SW480 (cell line): Measurements from ENCODE around the gene RASGRP4.
"Not testable (repeated sequence)": the region's sequence is repeated elsewhere in the genome, so short reads cannot be mapped to it uniquely, and the experiment has no call there.

ENCODE experiments used
- DNase-seq: peaks from one replicate; pipeline ENCODE4 v3.0.0-alpha.2; 2016; ENCODE audit warnings: low spot score

RASGRP4 gene, protein sequence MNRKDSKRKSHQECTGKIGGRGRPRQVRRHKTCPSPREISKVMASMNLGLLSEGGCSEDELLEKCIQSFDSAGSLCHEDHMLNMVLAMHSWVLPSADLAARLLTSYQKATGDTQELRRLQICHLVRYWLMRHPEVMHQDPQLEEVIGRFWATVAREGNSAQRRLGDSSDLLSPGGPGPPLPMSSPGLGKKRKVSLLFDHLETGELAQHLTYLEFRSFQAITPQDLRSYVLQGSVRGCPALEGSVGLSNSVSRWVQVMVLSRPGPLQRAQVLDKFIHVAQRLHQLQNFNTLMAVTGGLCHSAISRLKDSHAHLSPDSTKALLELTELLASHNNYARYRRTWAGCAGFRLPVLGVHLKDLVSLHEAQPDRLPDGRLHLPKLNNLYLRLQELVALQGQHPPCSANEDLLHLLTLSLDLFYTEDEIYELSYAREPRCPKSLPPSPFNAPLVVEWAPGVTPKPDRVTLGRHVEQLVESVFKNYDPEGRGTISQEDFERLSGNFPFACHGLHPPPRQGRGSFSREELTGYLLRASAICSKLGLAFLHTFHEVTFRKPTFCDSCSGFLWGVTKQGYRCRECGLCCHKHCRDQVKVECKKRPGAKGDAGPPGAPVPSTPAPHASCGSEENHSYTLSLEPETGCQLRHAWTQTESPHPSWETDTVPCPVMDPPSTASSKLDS

DNA sequence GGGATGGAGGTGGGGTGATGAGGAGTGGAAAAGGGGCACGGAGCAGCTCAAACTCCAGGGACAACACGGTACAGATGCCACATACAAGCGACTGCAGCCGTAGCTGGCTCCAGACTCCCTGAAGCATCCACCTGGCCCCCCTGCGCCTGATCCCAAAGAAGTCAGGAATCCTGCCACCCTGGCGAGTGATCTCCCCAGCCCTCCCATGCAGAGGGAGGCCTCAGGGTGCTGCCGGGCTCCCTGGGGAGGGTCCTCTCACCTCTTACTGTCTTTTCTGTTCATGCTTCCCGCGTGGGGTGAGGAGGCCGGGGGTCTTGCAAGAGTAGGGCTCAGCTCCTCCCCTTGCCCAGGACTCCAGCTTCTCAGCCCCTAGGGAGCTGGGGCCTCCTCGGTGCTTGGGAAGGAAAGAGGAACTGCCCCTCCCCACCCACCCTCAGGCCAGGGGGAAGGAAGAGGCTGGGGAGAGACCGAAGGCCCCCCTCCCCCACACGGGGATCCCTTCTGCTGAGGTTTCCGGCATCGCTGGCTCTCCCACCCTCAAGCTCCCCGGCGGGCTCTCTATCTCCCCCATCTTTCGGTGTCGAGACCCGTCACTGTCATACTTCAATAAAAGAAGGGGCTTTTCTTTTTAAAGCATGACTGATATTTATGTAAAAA is at the start of gene RASGRP4:
RASGRP4 (minus strand) TSS at position 410 of the 657 bp plus-strand sequence; CDS start at position 282, 128 bp downstream.
- DNase-seq, result no peak

DNA sequence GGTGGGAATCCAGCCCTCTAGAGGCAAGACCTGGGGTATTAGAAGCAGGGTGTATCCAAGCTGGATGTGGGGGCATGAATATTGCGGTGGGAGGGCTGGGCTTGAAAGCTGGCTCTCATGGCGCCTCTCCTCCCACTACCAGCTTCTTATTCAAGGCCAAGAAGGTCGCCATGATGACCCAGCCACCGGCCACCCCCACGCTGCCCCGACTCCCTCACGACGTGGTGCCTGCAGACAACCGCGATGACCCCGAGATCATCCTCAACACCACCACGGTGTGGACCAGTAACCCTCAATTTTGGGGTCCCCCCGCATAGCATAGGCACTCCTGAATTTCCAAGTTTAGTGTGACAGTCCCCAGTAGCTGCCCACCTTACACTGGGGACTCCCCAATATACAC is 49.2 kb upstream of the RASGRP4 start:
- no peak for DNase-seq

DNA sequence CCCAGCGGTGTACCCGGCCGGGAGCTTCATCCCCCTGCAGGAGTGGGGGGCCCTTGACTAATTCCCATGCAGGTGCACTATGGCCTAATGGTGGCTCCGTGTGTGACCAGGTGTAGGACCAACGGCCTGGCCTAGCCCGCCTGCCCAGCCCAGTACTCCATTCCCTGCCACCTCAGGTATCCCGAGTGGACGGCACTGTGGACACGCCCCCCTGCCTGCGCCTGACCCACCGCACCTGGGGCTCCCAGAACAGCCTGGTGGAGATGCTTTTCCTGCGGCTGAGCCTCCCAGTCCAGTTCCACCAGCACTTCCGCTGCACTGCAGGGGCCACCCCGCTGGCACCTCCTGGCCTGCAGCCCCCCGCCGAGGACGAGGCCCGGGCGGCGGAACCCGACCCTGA is 47.2 kb upstream of the RASGRP4 start:
- DNase-seq, result no peak

DNA sequence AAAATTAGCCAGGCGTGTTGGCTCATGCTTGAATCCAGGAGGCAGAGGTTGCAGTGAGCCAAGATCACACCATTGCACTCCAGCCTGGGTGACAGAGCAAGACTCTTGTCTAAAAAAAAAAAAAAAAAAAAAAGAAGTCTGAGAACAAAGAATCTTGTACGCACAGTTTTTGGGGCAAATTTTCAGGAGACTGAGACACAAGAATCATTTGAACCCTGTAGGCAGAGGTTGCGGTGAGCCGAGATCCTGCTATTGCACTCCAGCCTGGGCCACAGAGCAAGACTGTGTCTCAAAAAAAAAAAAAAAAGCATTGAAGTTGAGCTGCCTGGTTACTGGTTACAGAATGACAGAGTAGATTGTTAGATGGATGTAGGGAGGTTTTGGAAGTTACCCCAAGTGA is 46.7 kb upstream of the RASGRP4 start:
- not testable (repeated sequence) for DNase-seq

DNA sequence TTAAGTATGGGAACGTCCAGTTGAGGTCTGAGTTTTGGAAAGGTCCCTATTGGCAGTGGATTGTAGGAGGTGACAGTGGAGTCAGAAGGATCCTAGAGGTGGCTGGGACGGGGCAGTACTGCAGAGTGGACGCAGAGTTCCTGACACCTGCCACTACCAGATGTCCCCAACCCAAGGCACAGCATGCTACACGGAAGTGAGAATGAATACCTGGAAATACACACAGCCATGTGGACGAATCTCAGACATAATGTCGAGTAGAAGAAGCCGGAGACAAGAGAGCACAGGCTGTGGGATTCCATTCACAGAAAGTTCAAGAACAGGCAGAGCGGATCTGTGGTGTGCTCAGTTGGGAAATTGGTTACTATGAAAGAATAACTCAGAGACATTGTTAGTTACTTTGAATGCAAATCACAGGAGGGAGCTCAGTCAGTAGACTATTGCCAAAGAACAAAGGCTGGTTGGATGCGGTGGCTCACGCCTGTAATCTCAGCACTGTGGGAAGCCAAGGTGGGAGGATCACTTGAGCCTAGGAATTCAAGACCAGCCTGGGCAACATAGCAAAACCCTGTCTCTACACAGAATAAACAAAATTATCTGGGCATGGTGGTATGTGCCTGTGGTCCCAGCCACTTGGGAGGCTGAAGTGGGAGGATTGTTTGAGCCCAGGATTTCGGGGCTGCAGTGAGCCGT is 44.9 kb upstream of the RASGRP4 start:
- DNase-seq, result no peak

DNA sequence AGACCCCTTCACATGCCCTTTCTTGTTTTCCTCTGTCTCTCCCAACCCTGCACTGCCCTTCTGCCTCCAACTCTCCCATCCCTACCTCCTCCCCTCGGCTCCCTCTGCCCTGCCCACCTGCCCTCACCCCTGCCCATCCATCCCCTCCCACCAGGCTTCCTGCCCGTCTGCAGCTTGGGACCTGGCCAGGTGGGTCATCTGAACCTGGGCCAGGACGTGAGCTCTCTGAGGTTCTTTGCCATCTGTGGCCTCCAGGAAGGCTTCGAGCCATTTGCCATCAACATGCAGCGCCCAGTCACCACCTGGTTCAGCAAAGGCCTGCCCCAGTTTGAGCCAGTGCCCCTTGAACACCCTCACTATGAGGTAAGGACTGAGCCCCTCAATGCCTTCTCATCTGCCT is 43.1 kb upstream of the RASGRP4 start:
- DNase-seq, result no peak

DNA sequence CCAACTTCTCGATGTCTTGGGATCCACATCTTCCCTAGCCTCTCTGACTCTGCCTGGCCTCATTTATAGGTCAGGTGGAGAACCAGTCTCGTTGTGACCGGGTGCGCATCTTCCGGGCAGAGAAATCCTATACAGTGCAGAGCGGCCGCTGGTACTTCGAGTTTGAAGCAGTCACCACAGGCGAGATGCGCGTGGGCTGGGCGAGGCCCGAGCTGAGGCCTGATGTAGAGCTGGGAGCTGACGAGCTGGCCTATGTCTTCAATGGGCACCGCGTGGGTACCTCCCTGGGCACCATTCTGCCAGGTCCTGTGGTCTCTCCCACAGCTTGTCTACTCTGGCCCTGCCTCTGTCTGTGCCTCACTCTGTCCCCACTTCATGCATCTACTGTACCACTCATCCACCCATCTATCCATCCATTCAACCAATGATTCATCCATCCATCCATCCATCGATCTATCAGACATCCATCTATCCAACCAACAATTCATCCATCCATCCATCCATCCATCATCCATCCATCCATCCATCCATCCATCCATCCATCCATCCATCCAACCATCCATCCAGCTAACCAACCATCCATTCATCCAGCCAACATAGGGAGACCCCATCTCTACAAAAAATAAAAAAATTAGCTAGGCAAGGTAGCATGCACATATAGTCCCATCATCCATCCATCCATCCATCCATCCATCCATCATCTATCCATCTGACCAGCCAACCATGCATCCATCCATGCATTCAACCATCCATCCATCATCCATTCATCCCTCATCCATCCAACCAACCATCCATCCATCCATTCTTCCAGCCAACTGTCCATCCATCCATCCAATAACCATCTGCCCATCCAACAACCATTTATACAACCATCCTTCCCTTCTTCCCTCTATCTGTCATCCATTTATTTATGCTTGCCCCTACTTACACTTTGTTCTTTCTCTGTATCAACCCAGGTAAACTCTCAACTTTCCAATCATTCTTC is 41.8 kb upstream of the RASGRP4 start:
- DNase-seq, result no peak

DNA sequence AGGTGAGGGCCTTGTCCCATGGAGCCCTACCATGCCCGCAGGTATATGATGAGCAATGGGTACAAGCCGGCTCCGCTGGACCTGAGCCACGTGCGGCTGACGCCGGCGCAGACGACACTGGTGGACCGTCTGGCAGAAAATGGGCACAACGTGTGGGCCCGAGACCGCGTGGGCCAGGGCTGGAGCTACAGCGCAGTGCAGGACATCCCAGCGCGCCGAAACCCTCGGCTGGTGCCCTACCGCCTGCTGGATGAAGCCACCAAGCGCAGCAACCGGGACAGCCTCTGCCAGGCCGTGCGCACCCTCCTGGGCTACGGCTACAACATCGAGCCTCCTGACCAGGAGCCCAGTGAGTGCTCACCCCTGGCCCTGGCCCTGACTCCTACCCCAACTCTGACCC is 40.0 kb upstream of the RASGRP4 start:
- no peak for DNase-seq

DNA sequence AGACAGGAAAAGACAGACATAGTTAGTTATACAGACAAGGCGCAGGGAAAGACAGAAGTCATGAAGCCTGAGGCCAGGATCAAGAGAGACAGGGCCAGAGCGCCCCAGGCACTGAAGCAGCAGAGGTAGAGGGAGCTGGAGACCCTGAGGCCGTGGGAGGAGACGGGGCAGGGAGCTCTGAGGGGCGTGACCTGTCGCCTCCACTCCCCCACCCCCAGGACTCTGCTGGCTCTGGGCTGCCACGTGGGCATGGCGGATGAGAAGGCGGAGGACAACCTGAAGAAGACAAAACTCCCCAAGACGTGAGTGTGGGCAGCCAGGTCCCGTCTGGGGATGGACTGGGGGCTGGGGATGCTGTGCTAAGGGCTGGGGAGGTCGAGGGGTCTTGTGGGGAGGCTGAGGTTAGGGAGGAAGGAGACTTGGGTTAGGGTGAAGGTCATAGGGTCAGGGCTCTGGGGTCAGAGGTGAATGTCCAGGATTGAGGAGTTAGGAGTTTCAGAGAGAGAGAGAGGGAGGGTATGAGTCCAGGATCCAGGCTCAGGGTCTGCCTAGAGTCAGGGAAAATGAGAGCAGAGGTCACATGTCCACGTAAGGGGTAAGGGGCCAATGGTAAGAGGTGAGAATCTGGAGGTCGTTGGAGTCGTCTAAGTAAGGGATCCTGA is 38.5 kb upstream of the RASGRP4 start:
- DNase-seq, result no peak

DNA sequence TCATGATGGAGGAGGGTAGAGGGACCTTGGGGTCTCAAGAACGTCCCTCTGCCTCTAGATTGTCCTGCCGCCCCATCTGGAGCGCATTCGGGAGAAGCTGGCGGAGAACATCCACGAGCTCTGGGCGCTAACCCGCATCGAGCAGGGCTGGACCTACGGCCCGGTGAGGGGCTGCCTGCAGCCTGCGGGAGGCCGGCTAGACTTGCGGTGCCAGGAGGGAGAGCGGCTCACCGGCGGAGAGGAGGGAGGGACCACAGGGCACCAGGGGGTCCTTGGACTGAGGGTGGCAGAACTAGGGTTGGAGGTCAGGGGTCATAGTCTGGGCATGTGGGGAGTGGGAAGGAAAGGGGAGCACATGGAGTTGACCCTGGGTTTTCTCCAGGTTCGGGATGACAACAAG is 37.3 kb upstream of the RASGRP4 start:
- DNase-seq, result no peak

DNA sequence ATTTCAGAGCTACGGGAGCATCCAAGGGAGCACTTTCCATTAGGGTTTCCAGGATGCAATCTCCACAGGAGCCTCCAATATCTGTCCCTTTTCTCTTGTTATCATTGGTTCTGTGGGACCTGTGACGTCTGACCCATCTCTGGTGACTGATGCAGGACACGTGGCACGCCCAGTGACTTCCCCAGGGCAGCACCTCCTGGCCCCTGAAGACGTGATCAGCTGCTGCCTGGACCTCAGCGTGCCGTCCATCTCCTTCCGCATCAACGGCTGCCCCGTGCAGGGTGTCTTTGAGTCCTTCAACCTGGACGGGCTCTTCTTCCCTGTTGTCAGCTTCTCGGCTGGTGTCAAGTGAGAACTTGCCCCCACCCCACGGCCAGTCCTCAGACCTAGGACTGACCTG is 33.0 kb upstream of the RASGRP4 start:
- DNase-seq, result no peak

DNA sequence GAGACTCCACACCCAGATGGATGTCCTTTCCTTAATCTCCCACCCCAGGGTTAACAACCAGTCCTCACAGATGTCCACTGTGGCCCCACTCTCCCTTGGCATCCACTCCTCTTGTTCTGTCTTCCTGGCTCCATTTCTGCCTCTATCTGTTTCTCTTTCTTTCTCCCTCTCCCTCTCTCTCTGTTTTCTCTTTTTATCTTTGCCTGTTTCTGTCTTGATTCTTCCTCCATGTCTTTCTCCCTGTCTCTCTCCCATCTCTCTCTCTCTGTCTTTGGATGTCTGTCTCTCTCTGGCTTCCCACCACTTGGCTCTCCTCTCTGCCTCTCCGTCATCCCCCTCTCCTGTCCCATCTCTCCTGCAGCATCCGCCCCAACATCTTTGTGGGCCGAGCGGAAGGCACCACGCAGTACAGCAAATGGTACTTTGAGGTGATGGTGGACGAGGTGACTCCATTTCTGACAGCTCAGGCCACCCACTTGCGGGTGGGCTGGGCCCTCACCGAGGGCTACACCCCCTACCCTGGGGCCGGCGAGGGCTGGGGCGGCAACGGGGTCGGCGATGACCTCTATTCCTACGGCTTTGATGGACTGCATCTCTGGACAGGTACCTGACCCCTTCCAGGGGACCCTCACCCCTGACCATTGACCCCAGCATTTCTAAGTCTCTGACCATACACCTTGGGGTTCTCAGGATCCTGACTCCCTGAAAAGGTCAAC is 31.8 kb upstream of the RASGRP4 start:
- DNase-seq, result no peak

DNA sequence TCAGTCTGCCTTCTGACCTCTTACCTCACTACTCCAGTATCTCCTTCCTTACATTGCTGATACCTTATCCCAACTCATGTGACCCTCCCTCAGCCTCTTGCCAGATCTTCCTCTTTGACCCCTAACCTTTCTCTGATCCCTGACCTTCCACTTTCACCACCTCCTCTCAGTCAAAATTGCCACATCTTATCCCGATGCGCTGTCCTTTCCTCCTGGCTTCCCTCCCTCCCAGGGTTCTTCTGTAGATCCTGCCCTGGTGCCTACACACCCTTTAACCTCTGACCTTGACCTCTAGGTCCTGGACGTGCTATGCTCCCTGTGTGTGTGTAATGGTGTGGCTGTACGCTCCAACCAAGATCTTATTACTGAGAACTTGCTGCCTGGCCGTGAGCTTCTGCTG is 31.2 kb upstream of the RASGRP4 start:
- no peak for DNase-seq

DNA sequence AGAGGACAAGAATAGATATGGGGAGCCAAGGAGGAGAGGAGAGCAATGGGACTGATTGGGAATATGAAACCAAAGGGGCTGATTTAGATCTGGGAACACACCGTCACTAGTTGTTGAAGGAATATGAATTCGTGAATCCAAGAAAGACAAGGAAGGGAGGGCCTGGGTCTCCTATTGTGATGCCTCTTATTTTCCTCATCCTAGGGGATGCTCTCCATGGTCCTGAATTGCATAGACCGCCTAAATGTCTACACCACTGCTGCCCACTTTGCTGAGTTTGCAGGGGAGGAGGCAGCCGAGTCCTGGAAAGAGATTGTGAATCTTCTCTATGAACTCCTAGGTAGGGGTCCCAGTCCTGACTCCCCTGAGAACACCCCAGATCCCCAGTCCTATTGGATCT is 29.0 kb upstream of the RASGRP4 start:
- no peak for DNase-seq

DNA sequence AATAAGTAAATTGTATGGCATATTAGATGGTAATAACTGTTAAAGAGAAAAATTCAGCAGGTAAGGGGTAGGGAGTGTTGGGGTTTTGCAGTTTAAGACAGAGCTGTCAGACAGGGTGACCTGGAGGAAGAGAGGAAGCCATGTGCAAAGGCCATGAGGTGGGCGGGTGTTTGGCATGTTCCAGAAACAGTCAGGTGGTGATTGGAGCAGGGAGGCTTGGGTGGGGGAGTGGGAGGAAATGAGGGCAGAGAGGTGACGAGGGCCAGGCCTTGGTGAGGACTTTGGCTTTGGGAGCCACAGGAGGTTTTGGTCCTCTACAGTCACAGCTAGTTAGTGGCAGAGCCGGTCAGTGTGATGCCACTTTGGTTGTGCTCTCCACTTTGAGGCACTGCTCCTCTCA is 27.6 kb upstream of the RASGRP4 start:
- no peak for DNase-seq

DNA sequence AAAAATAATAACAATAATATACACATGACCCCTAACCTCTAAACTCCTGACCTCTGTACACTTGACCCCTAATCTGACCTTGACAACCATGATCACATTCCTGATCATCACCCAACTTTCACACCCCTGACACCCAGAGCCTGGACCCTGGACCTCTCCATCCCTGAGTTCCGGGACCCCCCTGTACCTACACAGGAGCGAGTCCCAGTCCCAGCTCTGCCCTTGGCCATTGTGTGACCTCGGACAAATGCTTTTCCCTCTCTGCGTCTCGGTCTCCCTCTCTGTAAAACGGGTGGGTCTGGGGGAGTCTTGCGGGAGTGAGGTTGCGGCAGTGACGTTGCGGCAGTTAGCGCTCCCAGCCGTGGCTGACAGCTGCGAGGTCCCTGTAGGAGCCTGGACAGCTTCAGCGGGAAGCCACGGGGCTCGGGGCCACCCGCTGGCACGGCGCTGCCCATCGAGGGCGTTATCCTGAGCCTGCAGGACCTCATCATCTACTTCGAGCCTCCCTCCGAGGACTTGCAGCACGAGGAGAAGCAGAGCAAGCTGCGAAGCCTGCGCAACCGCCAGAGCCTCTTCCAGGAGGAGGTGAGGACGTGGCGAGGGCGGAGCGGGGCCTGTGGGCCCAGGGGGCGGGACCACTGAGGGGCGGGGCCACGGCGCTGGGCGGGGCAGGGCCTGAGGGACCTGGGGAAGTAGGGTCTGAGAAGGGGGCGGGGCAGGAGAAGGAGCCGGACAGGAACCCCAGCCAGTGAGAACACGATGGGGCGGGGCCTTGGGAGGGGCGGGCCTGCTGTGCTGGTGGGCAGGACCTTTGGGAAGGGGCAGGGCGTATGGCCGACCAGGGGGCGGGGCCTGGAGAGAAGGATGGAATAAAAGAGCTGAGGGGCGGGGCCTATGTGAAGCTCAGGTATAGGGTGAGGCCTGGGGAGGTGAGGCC is 26.7 kb upstream of the RASGRP4 start:
- DNase-seq, result peak; percentile 56

DNA sequence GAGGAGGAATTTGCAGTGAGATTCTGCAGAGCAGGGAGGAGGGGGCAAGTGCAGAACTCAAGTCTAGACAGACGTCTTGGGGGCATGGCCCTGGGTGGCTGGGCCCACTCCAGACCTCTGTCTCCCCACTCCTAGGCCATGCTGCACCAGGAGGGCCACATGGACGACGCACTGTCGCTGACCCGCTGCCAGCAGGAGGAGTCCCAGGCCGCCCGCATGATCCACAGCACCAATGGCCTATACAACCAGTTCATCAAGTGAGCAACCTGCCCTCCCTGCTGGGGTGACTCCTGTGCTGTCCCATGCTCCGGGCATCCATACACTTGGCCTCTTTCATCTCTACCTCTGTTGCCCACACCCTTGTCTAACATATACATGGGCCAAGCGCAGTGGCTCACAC is 25.6 kb upstream of the RASGRP4 start:
- DNase-seq, result no peak

DNA sequence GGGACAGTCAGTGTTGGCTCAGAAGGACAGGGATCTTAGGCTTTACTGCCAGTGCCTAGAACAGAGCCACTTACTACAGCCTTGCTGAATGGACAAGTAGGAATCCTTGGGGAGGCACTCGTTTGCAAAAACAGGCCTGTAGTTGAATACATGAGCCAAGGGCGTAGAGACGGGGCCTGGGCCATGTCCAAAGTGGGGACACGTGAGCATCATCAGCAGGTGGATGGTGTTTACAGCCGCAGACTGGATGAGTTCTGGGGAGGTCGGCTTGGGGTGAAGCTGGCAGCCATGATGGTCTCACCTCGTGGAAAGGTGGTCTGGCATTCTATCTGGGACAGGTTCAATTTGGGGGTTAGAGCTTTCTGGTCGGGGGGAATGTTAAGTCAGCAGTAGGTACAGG is 25.0 kb upstream of the RASGRP4 start:
- DNase-seq, result no peak

DNA sequence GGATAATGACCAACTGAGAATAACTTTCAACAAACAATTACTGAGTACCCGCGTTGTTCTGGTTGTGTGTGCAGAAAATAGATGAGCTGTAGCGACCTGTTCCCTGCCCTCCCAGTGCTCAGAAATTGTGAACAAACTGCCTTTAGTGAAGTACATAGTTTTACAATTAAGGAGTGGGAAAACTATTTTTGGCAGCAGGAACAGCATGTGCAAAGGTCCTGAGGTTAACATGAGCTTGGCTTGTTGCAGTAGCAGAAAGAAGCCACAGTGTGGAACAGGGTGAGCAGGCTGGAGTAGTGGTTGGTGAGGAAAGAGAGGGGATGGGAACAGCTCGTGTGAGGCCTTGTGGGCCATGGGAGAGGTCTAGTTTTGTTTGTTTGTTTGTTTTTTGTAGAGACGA is 23.5 kb upstream of the RASGRP4 start:
- DNase-seq, result no peak
